Mesenchymal stem cell (in vitro differentiated cells and primary cell): Measurements from ENCODE around the gene C22orf15.

Experiments used
- DNase-seq: peaks from one replicate; pipeline ENCODE4 v3.0.0-alpha.2; 2013
- H2AFZ ChIP-seq: one replicate; pipeline ENCODE4 v1.6.1; 2013; ENCODE audit warnings: low read depth, mild to moderate bottlenecking, control low read depth, inconsistent platforms, low read length, moderate library complexity
- H2AK5ac ChIP-seq: 2 replicates; pipeline ENCODE4 v1.6.1; 2013; ENCODE audit warnings: low read length, moderate library complexity, mild to moderate bottlenecking, inconsistent platforms; ENCODE audit not compliant: severe bottlenecking
- H2BK120ac ChIP-seq: one replicate; pipeline ENCODE4 v1.6.1; 2013; ENCODE audit warnings: low read depth, mild to moderate bottlenecking, inconsistent platforms, low read length, moderate library complexity
- H2BK12ac ChIP-seq, 2 experiments: one replicate each; pipeline ENCODE4 v1.6.1; 2013; ENCODE audit warnings: inconsistent platforms in 2 of 2, low read length in 2 of 2, mild to moderate bottlenecking in 2 of 2, moderate library complexity in 2 of 2, control low read depth in 1 of 2
- H2BK15ac ChIP-seq: one replicate; pipeline ENCODE4 v1.6.1; 2013; ENCODE audit warnings: mild to moderate bottlenecking, low read depth, inconsistent platforms; ENCODE audit not compliant: poor library complexity, severe bottlenecking
- H2BK5ac ChIP-seq: 2 replicates; pipeline ENCODE4 v1.6.1; 2013; ENCODE audit warnings: low read depth, mild to moderate bottlenecking, low read length, control low read depth, inconsistent platforms; ENCODE audit not compliant: poor library complexity, severe bottlenecking
- H3K14ac ChIP-seq, 2 experiments: one replicate each; pipeline ENCODE4 v1.6.1; 2013; ENCODE audit warnings: inconsistent platforms in 2 of 2, low read length in 2 of 2, control low read depth in 1 of 2, mild to moderate bottlenecking in 1 of 2, moderate library complexity in 1 of 2
- H3K18ac ChIP-seq, 2 experiments: one replicate each; pipeline ENCODE4 v1.6.1; 2013; ENCODE audit warnings: inconsistent platforms in 2 of 2, low read length in 2 of 2, control low read depth in 1 of 2, low read depth in 1 of 2, mild to moderate bottlenecking in 1 of 2
- H3K23ac ChIP-seq, 2 experiments: one replicate each; pipeline ENCODE4 v1.6.1; 2013; ENCODE audit warnings: inconsistent platforms in 2 of 2, low read length in 2 of 2, mild to moderate bottlenecking in 2 of 2, moderate library complexity in 2 of 2, control low read depth in 1 of 2
- H3K27ac ChIP-seq: 2 replicates; pipeline ENCODE4 v1.5.1; 2013; ENCODE audit warnings: mild to moderate bottlenecking, moderate library complexity, low read length, control low read depth, inconsistent platforms; ENCODE audit not compliant: poor library complexity, severe bottlenecking
- H3K27me3 ChIP-seq, 2 experiments: 2 replicates each; pipeline versions ENCODE4 v1.6.1 to v1.7.0; 2013; ENCODE audit warnings: low read length in 2 of 2, mild to moderate bottlenecking in 2 of 2, moderate library complexity in 2 of 2, control low read depth in 1 of 2, inconsistent platforms in 1 of 2; ENCODE audit not compliant: control insufficient read depth in 1 of 2, insufficient read depth in 1 of 2
- H3K36me3 ChIP-seq, 2 experiments: 2 replicates each; pipeline versions ENCODE4 v1.6.1 to v1.7.0; 2013; ENCODE audit warnings: low read length in 2 of 2, control low read depth in 1 of 2, inconsistent platforms in 1 of 2, low read depth in 1 of 2, mild to moderate bottlenecking in 1 of 2; ENCODE audit not compliant: insufficient read depth in 2 of 2, control insufficient read depth in 1 of 2
- H3K4ac ChIP-seq, 2 experiments: one replicate each; pipeline ENCODE4 v1.6.1; 2013; ENCODE audit warnings: inconsistent platforms in 2 of 2, low read length in 2 of 2, mild to moderate bottlenecking in 2 of 2, moderate library complexity in 2 of 2, control low read depth in 1 of 2, low read depth in 1 of 2
- H3K4me1 ChIP-seq: 2 replicates; pipeline ENCODE4 v1.6.1; 2013; ENCODE audit warnings: low read depth, low read length, control low read depth; ENCODE audit not compliant: control insufficient read depth, insufficient read depth
- H3K4me2 ChIP-seq: 2 replicates; pipeline ENCODE4 v1.6.1; 2013; ENCODE audit warnings: low read length, mild to moderate bottlenecking, inconsistent platforms; ENCODE audit not compliant: poor library complexity, severe bottlenecking
- H3K4me3 ChIP-seq, 2 experiments: 2 replicates each; pipeline versions ENCODE4 v1.5.1 to v1.7.0; 2013; ENCODE audit warnings: low read length in 2 of 2, mild to moderate bottlenecking in 2 of 2, control low read depth in 1 of 2, low read depth in 1 of 2; ENCODE audit not compliant: insufficient read depth in 1 of 2
- H3K79me1 ChIP-seq: replicated peaks from 2 replicates; pipeline ENCODE4 v1.6.1; 2013; ENCODE audit warnings: mild to moderate bottlenecking, control low read depth, low read length, inconsistent platforms; ENCODE audit not compliant: poor library complexity, severe bottlenecking
- H3K9ac ChIP-seq: 2 replicates; pipeline ENCODE4 v1.7.0; 2013; ENCODE audit warnings: mild to moderate bottlenecking, low read length, moderate library complexity
- H3K9me3 ChIP-seq: 2 replicates; pipeline ENCODE4 v1.7.0; 2013; ENCODE audit warnings: mild to moderate bottlenecking, low read length; ENCODE audit not compliant: control insufficient read depth
- H4K8ac ChIP-seq: one replicate; pipeline ENCODE4 v1.6.1; 2013; ENCODE audit warnings: inconsistent platforms, mild to moderate bottlenecking, low read length, moderate library complexity
- H4K91ac ChIP-seq: one replicate; pipeline ENCODE4 v1.6.1; 2013; ENCODE audit warnings: mild to moderate bottlenecking, low read length, inconsistent platforms
- WGBS: methylation state at CpG from one replicate; pipeline ENCODE4 v1.1.7; 2013; ENCODE audit warnings: mixed read lengths; 5-methylcytosine and 5-hydroxymethylcytosine counted together

C22orf15 gene

DNA sequence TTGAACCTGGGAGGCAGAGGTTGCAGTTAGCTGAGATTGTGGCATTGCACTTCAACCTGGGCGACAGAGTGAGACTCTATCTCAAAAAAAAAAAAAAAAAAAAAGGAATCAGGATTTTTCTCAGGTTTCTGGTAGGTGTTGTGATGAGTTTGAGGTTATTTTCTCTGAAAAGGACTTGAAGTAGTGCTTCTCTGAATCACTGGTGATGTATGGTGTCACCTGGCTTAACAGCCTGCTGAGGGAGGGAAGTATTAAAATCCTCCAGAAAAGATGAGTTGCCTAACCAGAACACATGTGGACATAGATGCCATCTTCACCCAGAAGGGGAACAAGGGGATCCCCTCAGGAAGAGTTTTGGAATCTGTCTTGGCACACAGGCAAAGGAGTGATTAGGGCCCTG, 44.0 kb downstream of the C22orf15 start:
- H4K8ac ChIP-seq: no peak overlapping the region
- H3K27me3 ChIP-seq: no peaks in the 10 kb centered on the region
- no peak overlapping the region for H2AK5ac ChIP-seq
- H4K91ac ChIP-seq: no peak overlapping the region
- H3K4me2 ChIP-seq: no peak overlapping the region
- H3K14ac ChIP-seq: no peak overlapping the region
- H3K9ac ChIP-seq: no peak overlapping the region
- no peak overlapping the region for H3K18ac ChIP-seq
- no peak overlapping the region for H2BK15ac ChIP-seq
- no peak overlapping the region for H2BK5ac ChIP-seq
- H3K27ac ChIP-seq: no peak overlapping the region
- H3K4me3 ChIP-seq: no peak overlapping the region
- H3K4ac ChIP-seq: no peak overlapping the region
- H2BK12ac ChIP-seq: no peak overlapping the region
- no peak overlapping the region for H2AFZ ChIP-seq
- DNase-seq: no peak
- WGBS: 100% methylated on average over 1 of the region's 1 CpG
- H3K9me3 ChIP-seq: no peaks in the 10 kb centered on the region
- H2BK120ac ChIP-seq: no peak overlapping the region
- H3K79me1 ChIP-seq: peaks cover 28% of the 10 kb centered on the region
- no peaks in the 10 kb centered on the region for H3K4me1 ChIP-seq
- peaks cover 46 to 64% of the 10 kb centered on the region in 2 experiments for H3K36me3 ChIP-seq
- H3K23ac ChIP-seq: no peak overlapping the region

DNA sequence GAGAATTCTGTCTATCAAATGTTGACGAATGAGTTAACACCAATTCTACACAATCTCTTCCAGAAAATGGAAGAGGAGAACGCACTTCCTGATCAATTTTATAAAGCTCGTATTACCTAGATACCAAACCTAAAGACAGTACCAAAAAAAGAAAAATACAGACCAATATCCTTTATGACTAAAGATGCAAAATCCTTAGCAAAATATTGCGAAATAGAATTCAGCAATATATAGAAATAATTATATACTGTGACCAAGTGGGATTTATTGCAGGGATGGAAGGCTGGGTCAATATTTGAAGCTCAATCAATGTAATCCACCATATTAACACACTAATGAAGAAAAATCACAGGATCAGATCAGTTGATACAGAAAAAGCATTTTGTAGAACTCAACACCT, 49.6 kb downstream of the C22orf15 start:
- Histone ChIP-seq H4K91ac (no peak overlapping the region), H3K9ac (no peak overlapping the region), H3K9me3 (no peaks in the 10 kb centered on the region), H2BK12ac (no peak overlapping the region), H3K27me3 (no peaks in the 10 kb centered on the region), H3K14ac (no peak overlapping the region), H3K4me2 (no peak overlapping the region), H3K23ac (no peak overlapping the region), H3K18ac (no peak overlapping the region), H3K36me3 (peaks cover 30 to 49% of the 10 kb centered on the region in 2 experiments), H3K4me1 (no peaks in the 10 kb centered on the region), H2AFZ (no peak overlapping the region), H4K8ac (no peak overlapping the region), H2BK120ac (no peak overlapping the region), H3K79me1 (peaks cover 8% of the 10 kb centered on the region), H2AK5ac (no peak overlapping the region), H2BK15ac (no peak overlapping the region), H3K4ac (no peak overlapping the region), H2BK5ac (no peak overlapping the region), H3K4me3 (no peak overlapping the region), H3K27ac (no peak overlapping the region)
- DNase-seq: no peak
- WGBS: over 99% methylated on average over 2 of the region's 4 CpGs
